Adipose tissue (tissue), 3 donors: ENCODE measurements around the gene CACNB4. TPM values are rescaled to one million over a fixed set of nuclear protein-coding genes. Genes with fewer than 3 reads are reported as not detected.
"Not testable (repeated sequence)": the region's sequence is repeated elsewhere in the genome, so short reads cannot be mapped to it uniquely, and the experiment has no call there.

ENCODE experiments used
- H3K27ac ChIP-seq: one replicate; pipeline ENCODE4 v1.5.1; 2013; ENCODE audit warnings: low read depth, low read length
- WGBS, 3 donors: extraction: QIAGEN DNeasy Blood & Tissue Kit; methylation state at CpG; one replicate each; pipeline ENCODE4 v1.1.7; 2013; 5-methylcytosine and 5-hydroxymethylcytosine counted together
- polyA plus RNA-seq, 3 donors: library from polyadenylated mRNA; stranded (reverse); fragments of 200-250 nt; gene quantifications; one replicate each; pipeline ENCODE4 v1.2.3, GENCODE V29; 2013
- donor health status: healthy with polysubstance abuse.
- donor health status: Bipolar disorder and iron deficiency.
- donor health status: healthy.

Gene CACNB4
- polyA plus RNA-seq, 3 donors = 0.10 to 0.45 (median 0.21) TPM

- H3K27ac ChIP-seq = not testable (repeated sequence)
- WGBS, 3 donors = 85 to 93% (median 90%) methylated on average over 10 of the region's 10 CpGs
These were observed 156.2 kb downstream of the CACNB4 start for GRCh38 chr2:151942540-151943205.

- no peak overlapping the region for H3K27ac ChIP-seq
These were observed 160.9 kb downstream of the CACNB4 start for GRCh38 chr2:151937966-151938365.

- H3K27ac ChIP-seq = no peak overlapping the region
- WGBS, 3 donors = 74 to 86% (median 77%) methylated on average over 4 of the region's 4 CpGs
These were observed 162.2 kb downstream of the CACNB4 start for GRCh38 chr2:151936626-151937025.

- no peak overlapping the region for H3K27ac ChIP-seq
These were observed 165.5 kb downstream of the CACNB4 start for GRCh38 chr2:151933266-151933804.

- H3K27ac ChIP-seq = no peak overlapping the region
- 93 to 96% (median 95%) methylated on average over 1 of the region's 1 CpG for WGBS, 3 donors
These were observed 167.1 kb downstream of the CACNB4 start for GRCh38 chr2:151931756-151932155.

- 77 to 100% (median 94%) methylated on average over 1 of the region's 1 CpG for WGBS, 3 donors
- H3K27ac ChIP-seq = no peak overlapping the region
These were observed 167.7 kb downstream of the CACNB4 start for GRCh38 chr2:151931030-151931611.

- 78 to 88% (median 85%) methylated on average over 2 of the region's 2 CpGs for WGBS, 3 donors
- no peak overlapping the region for H3K27ac ChIP-seq
These were observed 168.8 kb downstream of the CACNB4 start for GRCh38 chr2:151930042-151930441.

- H3K27ac ChIP-seq = no peak overlapping the region
- 66 to 69% (median 66%) methylated on average over 2 of the region's 2 CpGs for WGBS, 3 donors
These were observed 170.5 kb downstream of the CACNB4 start for GRCh38 chr2:151928380-151928779.

GRCh38 chr2:151927501-151928221, 171.2 kb downstream of the CACNB4 start:
- H3K27ac ChIP-seq = no peak overlapping the region
- WGBS, 3 donors = 86 to 92% (median 87%) methylated on average over 7 of the region's 7 CpGs

- H3K27ac ChIP-seq = no peak overlapping the region
- 19 to 47% (median 24%) methylated on average over 5 of the region's 5 CpGs for WGBS, 3 donors
These were observed 175.8 kb downstream of the CACNB4 start for GRCh38 chr2:151922845-151923666.

GRCh38 chr2:151919786-151920185, 179.1 kb downstream of the CACNB4 start:
- no peak overlapping the region for H3K27ac ChIP-seq
- WGBS, 3 donors = 7 to 21% (median 21%) methylated on average over 1 of the region's 1 CpG

GRCh38 chr2:151918308-151918707, 180.5 kb downstream of the CACNB4 start:
- WGBS, 3 donors = 64 to 92% (median 68%) methylated on average over 2 of the region's 2 CpGs

GRCh38 chr2:151916632-151917031, 182.2 kb downstream of the CACNB4 start:
- 70 to 73% (median 73%) methylated on average over 5 of the region's 5 CpGs for WGBS, 3 donors

More at GRCh38 chr2:151918308-151918707, 180.5 kb downstream of the CACNB4 start:
- H3K27ac ChIP-seq = no peak overlapping the region

GRCh38 chr2:151915629-151916025, 183.2 kb downstream of the CACNB4 start:
- not testable (repeated sequence) for H3K27ac ChIP-seq
- 76 to 93% (median 81%) methylated on average over 6 to 7 of the region's 7 CpGs for WGBS, 3 donors

More at GRCh38 chr2:151916632-151917031, 182.2 kb downstream of the CACNB4 start:
- no peak overlapping the region for H3K27ac ChIP-seq

- 87 to 90% (median 90%) methylated on average over 12 of the region's 12 CpGs for WGBS, 3 donors
- no peak overlapping the region for H3K27ac ChIP-seq
These were observed 183.7 kb downstream of the CACNB4 start for GRCh38 chr2:151914989-151915628.

GRCh38 chr2:151908204-151908882, 190.5 kb downstream of the CACNB4 start:
- WGBS, 3 donors = 69 to 85% (median 83%) methylated on average over 2 of the region's 2 CpGs
- H3K27ac ChIP-seq = no peak overlapping the region
